Vagina (tissue), 2 donors: ENCODE results near the gene RGS2. TPM values are rescaled to one million over a fixed set of nuclear protein-coding genes. Genes with fewer than 3 reads are reported as not detected.

Experiments
- DNase-seq, 2 donors: peaks; one replicate each; pipeline ENCODE4 v3.0.0-alpha.2; 2017; ENCODE audit errors: extremely low spot score in 2 of 2
- H3K27ac ChIP-seq: fragments of 200-600 bp; sonication (generic); one replicate; pipeline ENCODE4 v1.5.1; 2019
- H3K27me3 ChIP-seq: fragments of 200-600 bp; sonication (generic); one replicate; pipeline ENCODE4 v1.5.1; 2019
- H3K36me3 ChIP-seq, 2 donors: fragments of 200-600 bp; sonication (generic); one replicate each; pipeline ENCODE4 v1.5.1; 2017 to 2019
- H3K4me1 ChIP-seq: fragments of 200-600 bp; sonication (generic); one replicate; pipeline ENCODE4 v1.5.1; 2019
- H3K4me3 ChIP-seq, 2 donors: fragments of 200-600 bp; sonication (generic); 1 replicate in 1 of 2; 2 replicates in 1 of 2; pipeline ENCODE4 v1.5.1; 2016 to 2019
- H3K9me3 ChIP-seq: fragments of 200-600 bp; sonication (generic); one replicate; pipeline ENCODE4 v1.5.1; 2019
- CTCF ChIP-seq, 3 experiments: fragments of 450-650 bp in 2 of 3; fragments of 200-600 bp in 1 of 3; sonication (generic) in 1 of 3; IDR thresholded peaks; one replicate each; pipeline ENCODE4 v1.5.1; 2017 to 2019; ENCODE audit warnings: antibody characterized with exemption in 3 of 3, mild to moderate bottlenecking in 2 of 3, moderate library complexity in 2 of 3
- POLR2A ChIP-seq, 2 donors: fragments of 450-650 bp; IDR thresholded peaks; one replicate each; pipeline ENCODE4 v1.6.1; 2017; ENCODE audit warnings: antibody characterized with exemption in 2 of 2, mild to moderate bottlenecking in 2 of 2, moderate library complexity in 2 of 2
- POLR2AphosphoS5 ChIP-seq, 2 donors: sonication (generic); formaldehyde crosslinking; IDR thresholded peaks; one replicate each; pipeline ENCODE4 v1.9.0; 2017; ENCODE audit warnings: antibody characterized with exemption in 2 of 2, mild to moderate bottlenecking in 2 of 2, low read depth in 1 of 2; ENCODE audit not compliant: insufficient read depth in 1 of 2
- intact Hi-C: fragments of 100-400 bp; cut with DNase I; formaldehyde crosslinking; loops from one replicate; pipeline ENCODE4 v1.15.1; 2023
- total RNA-seq: library from RNA; depleted of rRNA; stranded (reverse); fragments of >200 nt; gene quantifications from one replicate; pipeline ENCODE4 v1.2.3, GENCODE V29; 2016

RGS2 gene
- total RNA-seq, 1 donor from 2014 or later = 100 TPM

GRCh38 chr1:192817246-192817645, 8.4 kb downstream of the RGS2 start:
- no peaks in the 10 kb centered on the region for H3K36me3 ChIP-seq
- intact Hi-C loops = no loop called here

GRCh38 chr1:192821296-192821695, 12.5 kb downstream of the RGS2 start:
- Histone ChIP-seq H3K27ac (no peak overlapping the region), H3K9me3 (no peaks in the 10 kb centered on the region), H3K27me3 (no peaks in the 10 kb centered on the region), H3K4me1 (no peaks in the 10 kb centered on the region), H3K36me3 (no peaks in the 10 kb centered on the region), H3K4me3 (no peak overlapping the region)
- intact Hi-C loops = no loop called here
- TF ChIP-seq POLR2A (IDR thresholded peaks at IDR 0.05) (no peak), CTCF (IDR thresholded peaks at IDR 0.05) (no peak), POLR2AphosphoS5 (IDR thresholded peaks at IDR 0.05; ENCODE audit: insufficient read depth in 1 of 2, low read depth in 1 of 2) (no peak)
- no peak for DNase-seq

More at GRCh38 chr1:192817246-192817645, 8.4 kb downstream of the RGS2 start:
- no peak for DNase-seq
- H3K4me1 ChIP-seq = no peaks in the 10 kb centered on the region
- no peaks in the 10 kb centered on the region for H3K27me3 ChIP-seq
- H3K27ac ChIP-seq = no peak overlapping the region
- no peaks in the 10 kb centered on the region for H3K9me3 ChIP-seq
- TF ChIP-seq POLR2AphosphoS5 (IDR thresholded peaks at IDR 0.05; ENCODE audit: insufficient read depth in 1 of 2, low read depth in 1 of 2) (no peak), CTCF (IDR thresholded peaks at IDR 0.05) (no peak), POLR2A (IDR thresholded peaks at IDR 0.05) (no peak)
- no peak overlapping the region for H3K4me3 ChIP-seq

- Histone ChIP-seq H3K27me3 (no peaks in the 10 kb centered on the region), H3K9me3 (no peaks in the 10 kb centered on the region), H3K36me3 (no peaks in the 10 kb centered on the region), H3K27ac (no peak overlapping the region), H3K4me1 (no peaks in the 10 kb centered on the region), H3K4me3 (no peak overlapping the region)
- intact Hi-C loops = no loop called here
- no peak for DNase-seq
- TF ChIP-seq POLR2A (IDR thresholded peaks at IDR 0.05) = no peak
- TF ChIP-seq POLR2AphosphoS5 (IDR thresholded peaks at IDR 0.05; ENCODE audit: insufficient read depth in 1 of 2, low read depth in 1 of 2) = no peak
Measured at GRCh38 chr1:192824511-192824910, 15.7 kb downstream of the RGS2 start.

GRCh38 chr1:192826791-192827546, 18.1 kb downstream of the RGS2 start:
- Histone ChIP-seq H3K27ac (no peak overlapping the region), H3K9me3 (no peaks in the 10 kb centered on the region), H3K27me3 (no peaks in the 10 kb centered on the region), H3K36me3 (no peaks in the 10 kb centered on the region), H3K4me3 (no peak overlapping the region), H3K4me1 (no peaks in the 10 kb centered on the region)
- TF ChIP-seq POLR2A (IDR thresholded peaks at IDR 0.05) (no peak), CTCF (IDR thresholded peaks at IDR 0.05) (no peak), POLR2AphosphoS5 (IDR thresholded peaks at IDR 0.05; ENCODE audit: insufficient read depth in 1 of 2, low read depth in 1 of 2) (no peak)
- DNase-seq = no peak
- intact Hi-C loops = no loop called here

GRCh38 chr1:192830595-192831246, 21.9 kb downstream of the RGS2 start:
- no peak for TF ChIP-seq POLR2A (IDR thresholded peaks at IDR 0.05)
- TF ChIP-seq CTCF (IDR thresholded peaks at IDR 0.05) = no peak
- TF ChIP-seq POLR2AphosphoS5 (IDR thresholded peaks at IDR 0.05; ENCODE audit: insufficient read depth in 1 of 2, low read depth in 1 of 2) = no peak
- H3K27me3 ChIP-seq = no peaks in the 10 kb centered on the region
- no peak overlapping the region for H3K4me3 ChIP-seq
- no peak overlapping the region for H3K27ac ChIP-seq
- intact Hi-C loops = no loop called here
- DNase-seq = no peak
- no peaks in the 10 kb centered on the region for H3K36me3 ChIP-seq
- H3K9me3 ChIP-seq = no peaks in the 10 kb centered on the region
- peaks cover 21% of the 10 kb centered on the region for H3K4me1 ChIP-seq
